ENCODE results near the gene KRT86. TPM values are rescaled to one million over a fixed set of nuclear protein-coding genes. Genes with fewer than 3 reads are reported as not detected.

The KRT86 gene
- total RNA-seq, 1 donor from 2014 or later = 0.52 TPM

GRCh38 chr12:52321418-52321817, 47.0 kb downstream of the KRT86 start:
- H3K4me3 ChIP-seq (ENCODE audit: low read length in 3 of 3) = no peak overlapping the region
- no peaks in the 10 kb centered on the region for H3K4me1 ChIP-seq (ENCODE audit: control insufficient read depth in 3 of 3, insufficient read depth in 3 of 3, low read length in 3 of 3)
- H3K9me3 ChIP-seq (ENCODE audit: control insufficient read depth in 3 of 3, low read length in 3 of 3) = no peaks in the 10 kb centered on the region
- H3K36me3 ChIP-seq (ENCODE audit: control insufficient read depth in 3 of 3, insufficient read depth in 3 of 3, low read length in 3 of 3) = no peaks in the 10 kb centered on the region
- no peak overlapping the region for H3K27ac ChIP-seq (ENCODE audit: low read depth, low read length)
- no peak overlapping the region for H3K9ac ChIP-seq (ENCODE audit: low read depth in 1 of 3, low read length in 3 of 3)
- H3K27me3 ChIP-seq (ENCODE audit: control insufficient read depth in 3 of 3, insufficient read depth in 3 of 3, low read length in 3 of 3) = peaks cover 18 to 51% (median 35%) of the 10 kb centered on the region in 3 donors

- no peaks in the 10 kb centered on the region for H3K4me1 ChIP-seq (ENCODE audit: control insufficient read depth in 3 of 3, insufficient read depth in 3 of 3, low read length in 3 of 3)
- no peak overlapping the region for H3K27ac ChIP-seq (ENCODE audit: low read depth, low read length)
- no peaks in the 10 kb centered on the region for H3K9me3 ChIP-seq (ENCODE audit: control insufficient read depth in 3 of 3, low read length in 3 of 3)
- H3K36me3 ChIP-seq (ENCODE audit: control insufficient read depth in 3 of 3, insufficient read depth in 3 of 3, low read length in 3 of 3) = no peaks in the 10 kb centered on the region
- no peak overlapping the region for H3K4me3 ChIP-seq (ENCODE audit: low read length in 3 of 3)
- no peak overlapping the region for H3K9ac ChIP-seq (ENCODE audit: low read depth in 1 of 3, low read length in 3 of 3)
- peaks cover 18 to 51% (median 35%) of the 10 kb centered on the region in 3 donors for H3K27me3 ChIP-seq (ENCODE audit: control insufficient read depth in 3 of 3, insufficient read depth in 3 of 3, low read length in 3 of 3)
Observed at GRCh38 chr12:52322069-52322468, 47.6 kb downstream of the KRT86 start.

GRCh38 chr12:52323001-52323400, 48.6 kb downstream of the KRT86 start:
- H3K4me1 ChIP-seq (ENCODE audit: control insufficient read depth in 3 of 3, insufficient read depth in 3 of 3, low read length in 3 of 3) = no peaks in the 10 kb centered on the region
- H3K9ac ChIP-seq (ENCODE audit: low read depth in 1 of 3, low read length in 3 of 3) = no peak overlapping the region
- H3K27me3 ChIP-seq (ENCODE audit: control insufficient read depth in 3 of 3, insufficient read depth in 3 of 3, low read length in 3 of 3) = peaks cover 18 to 54% (median 35%) of the 10 kb centered on the region in 3 donors
- no peak overlapping the region for H3K27ac ChIP-seq (ENCODE audit: low read depth, low read length)
- H3K4me3 ChIP-seq (ENCODE audit: low read length in 3 of 3) = no peak overlapping the region
- H3K9me3 ChIP-seq (ENCODE audit: control insufficient read depth in 3 of 3, low read length in 3 of 3) = no peaks in the 10 kb centered on the region
- no peaks in the 10 kb centered on the region for H3K36me3 ChIP-seq (ENCODE audit: control insufficient read depth in 3 of 3, insufficient read depth in 3 of 3, low read length in 3 of 3)

- Histone ChIP-seq H3K4me3 (ENCODE audit: low read length in 3 of 3) (no peak overlapping the region), H3K27ac (ENCODE audit: low read depth, low read length) (no peak overlapping the region), H3K36me3 (ENCODE audit: control insufficient read depth in 3 of 3, insufficient read depth in 3 of 3, low read length in 3 of 3) (no peaks in the 10 kb centered on the region), H3K4me1 (ENCODE audit: control insufficient read depth in 3 of 3, insufficient read depth in 3 of 3, low read length in 3 of 3) (no peaks in the 10 kb centered on the region), H3K9me3 (ENCODE audit: control insufficient read depth in 3 of 3, low read length in 3 of 3) (no peaks in the 10 kb centered on the region), H3K9ac (ENCODE audit: low read depth in 1 of 3, low read length in 3 of 3) (no peak overlapping the region), H3K27me3 (ENCODE audit: control insufficient read depth in 3 of 3, insufficient read depth in 3 of 3, low read length in 3 of 3) (peaks cover 18 to 58% (median 35%) of the 10 kb centered on the region in 3 donors)
Observed at GRCh38 chr12:52323416-52324152, 49.1 kb downstream of the KRT86 start.

- H3K27me3 ChIP-seq (ENCODE audit: control insufficient read depth in 3 of 3, insufficient read depth in 3 of 3, low read length in 3 of 3) = peaks cover 18 to 56% (median 36%) of the 10 kb centered on the region in 3 donors
- no peak overlapping the region for H3K9ac ChIP-seq (ENCODE audit: low read depth in 1 of 3, low read length in 3 of 3)
- H3K4me3 ChIP-seq (ENCODE audit: low read length in 3 of 3) = no peak overlapping the region
- H3K4me1 ChIP-seq (ENCODE audit: control insufficient read depth in 3 of 3, insufficient read depth in 3 of 3, low read length in 3 of 3) = no peaks in the 10 kb centered on the region
- no peaks in the 10 kb centered on the region for H3K9me3 ChIP-seq (ENCODE audit: control insufficient read depth in 3 of 3, low read length in 3 of 3)
- no peaks in the 10 kb centered on the region for H3K36me3 ChIP-seq (ENCODE audit: control insufficient read depth in 3 of 3, insufficient read depth in 3 of 3, low read length in 3 of 3)
- no peak overlapping the region for H3K27ac ChIP-seq (ENCODE audit: low read depth, low read length)
Observed at GRCh38 chr12:52324153-52324444, 49.7 kb downstream of the KRT86 start.

GRCh38 chr12:52327052-52327829, 52.8 kb downstream of the KRT86 start:
- H3K4me3 ChIP-seq (ENCODE audit: low read length in 3 of 3) = no peak overlapping the region
- no peaks in the 10 kb centered on the region for H3K4me1 ChIP-seq (ENCODE audit: control insufficient read depth in 3 of 3, insufficient read depth in 3 of 3, low read length in 3 of 3)
- no peak overlapping the region for H3K9ac ChIP-seq (ENCODE audit: low read depth in 1 of 3, low read length in 3 of 3)
- no peak overlapping the region for H3K27ac ChIP-seq (ENCODE audit: low read depth, low read length)
- H3K36me3 ChIP-seq (ENCODE audit: control insufficient read depth in 3 of 3, insufficient read depth in 3 of 3, low read length in 3 of 3) = no peaks in the 10 kb centered on the region
- H3K27me3 ChIP-seq (ENCODE audit: control insufficient read depth in 3 of 3, insufficient read depth in 3 of 3, low read length in 3 of 3) = peaks cover 4 to 34% (median 14%) of the 10 kb centered on the region in 3 donors
- no peaks in the 10 kb centered on the region for H3K9me3 ChIP-seq (ENCODE audit: control insufficient read depth in 3 of 3, low read length in 3 of 3)

GRCh38 chr12:52327830-52328500, 53.5 kb downstream of the KRT86 start:
- peaks cover 0 to 27% (median 8%) of the 10 kb centered on the region in 3 donors for H3K27me3 ChIP-seq (ENCODE audit: control insufficient read depth in 3 of 3, insufficient read depth in 3 of 3, low read length in 3 of 3)
- H3K4me1 ChIP-seq (ENCODE audit: control insufficient read depth in 3 of 3, insufficient read depth in 3 of 3, low read length in 3 of 3) = no peaks in the 10 kb centered on the region
- H3K9me3 ChIP-seq (ENCODE audit: control insufficient read depth in 3 of 3, low read length in 3 of 3) = no peaks in the 10 kb centered on the region
- no peak overlapping the region for H3K27ac ChIP-seq (ENCODE audit: low read depth, low read length)
- no peak overlapping the region for H3K9ac ChIP-seq (ENCODE audit: low read depth in 1 of 3, low read length in 3 of 3)
- no peak overlapping the region for H3K4me3 ChIP-seq (ENCODE audit: low read length in 3 of 3)
- H3K36me3 ChIP-seq (ENCODE audit: control insufficient read depth in 3 of 3, insufficient read depth in 3 of 3, low read length in 3 of 3) = no peaks in the 10 kb centered on the region

GRCh38 chr12:52331039-52331438, 56.6 kb downstream of the KRT86 start:
- H3K4me1 ChIP-seq (ENCODE audit: control insufficient read depth in 3 of 3, insufficient read depth in 3 of 3, low read length in 3 of 3) = no peaks in the 10 kb centered on the region
- no peak overlapping the region for H3K4me3 ChIP-seq (ENCODE audit: low read length in 3 of 3)
- peaks cover 0 to 2% (median 0%) of the 10 kb centered on the region in 3 donors for H3K9me3 ChIP-seq (ENCODE audit: control insufficient read depth in 3 of 3, low read length in 3 of 3)
- no peaks in the 10 kb centered on the region for H3K36me3 ChIP-seq (ENCODE audit: control insufficient read depth in 3 of 3, insufficient read depth in 3 of 3, low read length in 3 of 3)
- peaks cover 0 to 12% (median 8%) of the 10 kb centered on the region in 3 donors for H3K27me3 ChIP-seq (ENCODE audit: control insufficient read depth in 3 of 3, insufficient read depth in 3 of 3, low read length in 3 of 3)
- no peak overlapping the region for H3K27ac ChIP-seq (ENCODE audit: low read depth, low read length)
- no peak overlapping the region for H3K9ac ChIP-seq (ENCODE audit: low read depth in 1 of 3, low read length in 3 of 3)

- Histone ChIP-seq H3K4me3 (ENCODE audit: low read length in 3 of 3) (no peak overlapping the region), H3K27me3 (ENCODE audit: control insufficient read depth in 3 of 3, insufficient read depth in 3 of 3, low read length in 3 of 3) (peaks cover 0 to 12% (median 8%) of the 10 kb centered on the region in 3 donors), H3K9ac (ENCODE audit: low read depth in 1 of 3, low read length in 3 of 3) (no peak overlapping the region), H3K9me3 (ENCODE audit: control insufficient read depth in 3 of 3, low read length in 3 of 3) (peaks cover 0 to 2% (median 0%) of the 10 kb centered on the region in 3 donors), H3K4me1 (ENCODE audit: control insufficient read depth in 3 of 3, insufficient read depth in 3 of 3, low read length in 3 of 3) (no peaks in the 10 kb centered on the region), H3K36me3 (ENCODE audit: control insufficient read depth in 3 of 3, insufficient read depth in 3 of 3, low read length in 3 of 3) (no peaks in the 10 kb centered on the region), H3K27ac (ENCODE audit: low read depth, low read length) (no peak overlapping the region)
Observed at GRCh38 chr12:52331833-52332232, 57.4 kb downstream of the KRT86 start.

- Histone ChIP-seq H3K36me3 (ENCODE audit: control insufficient read depth in 3 of 3, insufficient read depth in 3 of 3, low read length in 3 of 3) (no peaks in the 10 kb centered on the region), H3K9me3 (ENCODE audit: control insufficient read depth in 3 of 3, low read length in 3 of 3) (peaks cover 0 to 2% (median 0%) of the 10 kb centered on the region in 3 donors), H3K9ac (ENCODE audit: low read depth in 1 of 3, low read length in 3 of 3) (no peak overlapping the region), H3K4me1 (ENCODE audit: control insufficient read depth in 3 of 3, insufficient read depth in 3 of 3, low read length in 3 of 3) (no peaks in the 10 kb centered on the region), H3K27me3 (ENCODE audit: control insufficient read depth in 3 of 3, insufficient read depth in 3 of 3, low read length in 3 of 3) (peaks cover 0 to 12% (median 8%) of the 10 kb centered on the region in 3 donors), H3K4me3 (ENCODE audit: low read length in 3 of 3) (no peak overlapping the region), H3K27ac (ENCODE audit: low read depth, low read length) (no peak overlapping the region)
Observed at GRCh38 chr12:52332381-52332780, 57.9 kb downstream of the KRT86 start.
